ENCODE results near the gene UPK3A.
"Not testable (repeated sequence)": the region's sequence is repeated elsewhere in the genome, so short reads cannot be mapped to it uniquely, and the experiment has no call there.

The UPK3A gene

DNA sequence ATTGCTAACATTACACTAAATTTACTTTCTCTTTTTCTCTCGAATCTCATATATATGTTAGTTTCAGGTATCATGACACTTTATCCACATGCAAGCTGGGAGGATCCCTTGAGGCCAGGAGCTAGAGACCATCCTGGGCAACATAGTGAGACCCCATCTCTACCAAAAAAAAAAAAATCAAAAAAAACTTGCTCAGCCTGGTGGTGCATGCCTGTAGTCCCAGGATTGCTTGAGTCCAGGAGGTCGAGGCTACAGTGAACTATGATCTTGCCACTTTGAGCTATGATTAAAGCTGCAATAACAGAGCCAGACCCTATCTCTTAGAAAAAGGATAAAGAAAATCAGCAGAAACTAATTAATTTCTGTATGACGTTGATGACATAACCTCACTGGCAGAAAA, 3.7 kb upstream of the UPK3A start:
- DNase-seq (ENCODE audit: low read depth), result no peak

DNA sequence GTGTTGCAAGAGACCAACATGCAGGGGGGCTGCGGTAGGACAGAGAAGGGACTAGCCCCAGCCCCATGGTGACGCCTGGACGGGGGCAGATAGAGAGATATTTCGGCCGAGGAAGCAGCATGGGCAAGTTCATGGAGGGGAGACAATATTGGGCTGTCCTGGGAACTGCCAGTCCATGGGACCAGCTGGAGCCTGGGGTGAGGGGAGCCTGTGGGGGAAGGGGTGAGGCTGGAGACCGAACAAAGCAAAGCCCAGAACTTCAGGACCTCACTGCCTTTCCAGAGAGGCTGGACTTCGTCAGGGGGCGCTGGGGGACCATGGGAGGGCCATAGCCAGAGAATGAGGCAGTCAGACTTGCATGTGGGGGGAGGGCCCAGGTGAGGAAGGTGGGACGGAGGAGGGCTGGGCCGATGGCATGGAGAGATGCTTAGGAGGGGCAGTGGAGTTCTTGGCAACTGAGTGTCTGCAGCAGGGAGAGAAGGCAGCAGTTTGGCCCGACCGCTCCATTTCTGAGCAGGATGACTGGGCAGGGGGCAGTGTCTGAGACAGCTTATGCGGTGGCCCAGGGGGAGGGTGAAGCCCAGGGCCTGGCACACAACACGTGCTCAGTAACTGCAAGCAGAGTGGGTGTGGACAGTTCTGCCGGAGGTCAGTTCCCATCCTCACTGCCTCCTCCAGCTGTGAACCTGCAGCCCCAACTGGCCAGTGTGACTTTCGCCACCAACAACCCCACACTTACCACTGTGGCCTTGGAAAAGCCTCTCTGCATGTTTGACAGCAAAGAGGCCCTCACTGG, 712 bp downstream of the UPK3A start:
- DNase-seq (ENCODE audit: low read depth), result no peak

DNA sequence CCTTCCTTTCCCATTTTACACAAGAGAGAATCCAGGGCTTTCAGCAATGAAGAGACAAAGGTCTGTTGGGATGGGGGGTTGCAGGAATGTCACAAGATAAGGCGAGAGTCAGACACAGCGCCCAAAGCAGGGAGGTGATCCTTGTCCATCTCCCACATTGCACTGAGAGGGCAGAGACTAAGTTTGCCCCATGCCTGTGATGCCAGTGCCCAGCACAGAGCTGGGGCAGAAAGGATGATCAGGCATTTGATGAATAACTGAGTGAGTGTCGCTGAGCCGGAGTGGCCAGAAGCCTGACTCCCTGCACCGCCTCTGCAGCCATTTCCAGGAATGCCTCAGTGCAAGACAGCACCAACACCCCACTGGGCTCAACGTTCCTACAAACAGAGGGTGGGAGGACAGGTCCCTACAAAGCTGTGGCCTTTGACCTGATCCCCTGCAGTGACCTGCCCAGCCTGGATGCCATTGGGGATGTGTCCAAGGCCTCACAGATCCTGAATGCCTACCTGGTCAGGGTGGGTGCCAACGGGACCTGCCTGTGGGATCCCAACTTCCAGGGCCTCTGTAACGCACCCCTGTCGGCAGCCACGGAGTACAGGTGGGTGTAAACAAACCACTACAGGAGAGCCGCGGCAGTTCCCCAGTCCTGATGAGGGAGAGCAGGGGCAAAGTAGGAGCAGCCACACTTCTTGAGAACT, 2.3 kb downstream of the UPK3A start:
- no peak for DNase-seq (ENCODE audit: low read depth)

DNA sequence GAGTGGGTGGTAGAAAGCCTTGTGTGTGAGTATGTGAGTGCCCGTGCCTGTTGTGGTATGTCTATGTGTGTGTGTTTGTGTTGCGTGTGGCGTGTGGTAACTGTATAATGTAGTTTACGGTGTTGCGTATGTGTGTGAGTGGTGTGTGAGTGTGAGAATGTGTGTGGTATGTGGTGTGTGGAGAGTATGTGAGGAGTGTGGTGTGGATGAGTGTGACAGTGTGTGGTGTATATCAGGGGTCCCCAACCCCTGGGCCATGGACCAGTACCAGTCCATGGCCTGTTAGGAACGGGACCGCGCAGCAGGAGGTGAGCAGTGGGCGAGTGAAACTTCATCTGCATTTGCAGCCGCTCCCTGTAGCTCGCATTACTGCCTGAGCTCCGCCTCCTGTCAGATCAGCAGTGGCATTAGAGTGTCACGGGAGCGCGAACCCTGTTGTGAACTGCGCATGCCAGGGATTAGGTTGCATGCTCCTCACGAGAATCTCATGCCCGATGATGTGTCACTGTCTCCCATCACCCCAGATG, 5.7 kb downstream of the UPK3A start:
- no peak for DNase-seq (ENCODE audit: low read depth)

DNA sequence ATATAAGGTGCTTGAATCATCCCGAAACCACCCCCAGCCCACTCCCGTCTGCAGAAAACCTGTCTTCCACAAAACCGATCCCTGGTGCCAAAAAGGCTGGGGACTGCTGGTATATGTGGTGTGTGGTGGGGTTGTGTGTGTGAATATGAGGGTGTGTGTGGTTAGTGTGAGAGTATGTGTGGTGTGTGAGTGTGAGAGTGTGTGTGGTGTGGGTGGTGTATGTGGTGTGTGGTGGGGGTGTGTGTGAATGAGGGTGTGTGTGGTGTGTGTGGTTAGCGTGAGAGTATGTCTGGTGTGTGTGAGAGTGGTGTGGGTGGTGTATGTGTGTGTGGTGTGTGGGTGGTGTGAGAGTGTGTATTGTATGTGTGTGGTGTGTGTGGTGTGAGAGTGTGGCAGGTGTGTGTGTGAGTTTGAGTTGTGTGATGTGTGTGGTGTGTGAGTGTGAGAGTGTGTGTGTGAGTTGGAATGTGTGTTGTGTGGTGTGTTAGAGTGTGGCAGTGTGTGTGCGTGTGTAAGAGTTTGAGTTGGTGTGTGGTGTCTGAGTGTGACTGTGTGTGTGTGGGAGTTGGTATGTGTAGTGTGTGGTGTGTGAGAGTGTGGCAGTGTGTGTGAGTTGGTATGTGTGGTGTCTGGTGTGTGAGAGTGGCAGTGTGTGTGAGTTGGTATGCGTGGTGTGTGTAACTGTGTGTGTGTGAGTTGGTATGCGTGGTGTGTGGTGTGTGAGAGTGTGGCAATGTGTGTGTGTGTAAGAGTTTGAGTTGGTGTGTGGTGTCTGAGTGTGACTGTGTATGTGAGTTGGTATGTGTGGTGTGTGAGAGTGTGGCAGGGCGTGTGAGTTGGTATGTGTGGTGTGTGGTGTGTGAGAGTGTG, 6.5 kb downstream of the UPK3A start:
- no peak for DNase-seq (ENCODE audit: low read depth)

DNA sequence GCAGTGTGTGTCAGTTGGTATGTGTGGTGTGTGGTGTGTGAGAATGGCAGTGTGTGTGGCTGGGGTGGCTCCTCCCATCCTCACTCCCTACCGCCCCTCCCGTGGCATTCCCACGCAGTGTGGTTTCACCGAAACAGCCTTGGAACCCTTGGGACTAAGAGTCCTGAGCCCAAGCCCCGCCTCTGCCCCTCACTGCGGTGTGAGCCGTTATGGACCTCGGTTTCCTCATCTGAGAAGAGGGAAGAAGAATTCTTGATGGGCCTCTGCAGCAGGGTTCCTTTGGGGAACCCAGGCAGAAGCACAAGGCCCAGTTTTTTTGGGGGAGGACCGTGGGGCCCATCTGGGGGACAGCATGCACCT, 7.2 kb downstream of the UPK3A start:
- no peak for DNase-seq (ENCODE audit: low read depth)

DNA sequence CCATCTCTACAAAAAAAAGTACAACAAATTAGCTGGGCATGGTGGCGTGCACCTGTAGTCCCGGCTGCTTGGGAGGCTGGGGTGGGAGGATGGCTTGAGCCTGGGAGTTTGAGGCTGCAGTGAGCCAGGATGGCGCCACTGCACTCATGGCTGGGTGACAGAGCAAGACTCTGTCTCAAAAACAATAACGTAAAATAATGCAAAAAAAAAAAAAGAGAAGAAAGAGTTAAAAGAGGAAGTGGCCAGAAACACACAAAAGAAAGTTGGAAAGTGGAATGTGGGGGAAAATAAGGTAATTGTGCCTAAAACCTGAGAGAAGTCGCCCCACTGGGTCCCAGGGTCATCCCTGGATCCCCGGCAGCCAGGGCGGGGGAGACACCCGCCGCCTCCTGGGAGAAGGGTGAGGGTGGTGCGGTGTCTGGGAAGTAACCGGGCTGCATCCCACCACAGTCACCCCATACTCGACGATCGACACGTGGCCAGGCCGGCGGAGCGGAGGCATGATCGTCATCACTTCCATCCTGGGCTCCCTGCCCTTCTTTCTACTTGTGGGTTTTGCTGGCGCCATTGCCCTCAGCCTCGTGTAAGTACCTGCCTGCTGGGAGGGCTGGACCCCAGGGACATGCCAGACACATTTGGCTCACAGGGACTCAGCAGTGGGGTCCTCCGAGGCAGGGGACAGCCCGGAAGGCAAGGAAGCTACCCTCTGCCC, 8.1 kb downstream of the UPK3A start:
- no peak for DNase-seq (ENCODE audit: low read depth)

DNA sequence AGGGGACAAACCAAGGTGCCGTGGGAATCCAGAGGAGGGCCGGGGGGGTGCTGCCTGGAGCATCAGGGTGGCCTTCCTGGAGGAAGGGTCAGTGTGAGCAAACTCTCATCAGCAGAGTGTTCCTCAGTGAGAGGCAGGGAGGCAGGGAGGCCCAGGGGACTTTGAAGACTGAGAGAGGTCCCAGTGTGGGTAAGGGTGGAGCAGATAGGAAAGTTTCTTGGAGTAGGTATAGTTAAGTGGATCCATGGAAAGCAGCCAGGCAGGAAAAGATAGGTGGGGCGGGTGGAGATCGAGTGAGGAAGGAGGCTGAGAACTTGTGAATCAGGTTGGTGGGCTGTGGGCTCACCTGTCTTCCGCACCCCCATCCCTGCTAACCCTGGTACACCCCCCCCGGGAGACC, 9.3 kb downstream of the UPK3A start:
- no peak for DNase-seq (ENCODE audit: low read depth)

DNA sequence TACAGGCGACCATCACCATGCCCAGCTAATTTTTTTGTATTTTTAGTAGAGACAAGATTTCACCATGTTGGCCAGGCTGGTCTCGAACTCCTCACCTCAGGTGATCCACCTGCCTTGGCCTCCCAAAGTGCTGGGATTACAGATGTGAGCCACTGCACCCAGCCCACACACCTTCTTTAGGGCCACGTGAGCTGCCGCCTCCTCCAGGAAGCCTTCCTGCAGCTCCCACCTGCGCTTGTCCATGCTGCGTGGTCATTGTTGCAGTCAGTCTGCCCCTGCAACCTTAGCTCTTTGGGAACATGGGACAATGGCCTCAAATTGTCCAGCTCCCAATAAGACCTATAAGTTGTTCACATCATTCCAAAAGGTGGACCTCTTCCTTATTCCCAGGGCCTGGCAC, 10.3 kb downstream of the UPK3A start:
- not testable (repeated sequence) for DNase-seq (ENCODE audit: low read depth)

DNA sequence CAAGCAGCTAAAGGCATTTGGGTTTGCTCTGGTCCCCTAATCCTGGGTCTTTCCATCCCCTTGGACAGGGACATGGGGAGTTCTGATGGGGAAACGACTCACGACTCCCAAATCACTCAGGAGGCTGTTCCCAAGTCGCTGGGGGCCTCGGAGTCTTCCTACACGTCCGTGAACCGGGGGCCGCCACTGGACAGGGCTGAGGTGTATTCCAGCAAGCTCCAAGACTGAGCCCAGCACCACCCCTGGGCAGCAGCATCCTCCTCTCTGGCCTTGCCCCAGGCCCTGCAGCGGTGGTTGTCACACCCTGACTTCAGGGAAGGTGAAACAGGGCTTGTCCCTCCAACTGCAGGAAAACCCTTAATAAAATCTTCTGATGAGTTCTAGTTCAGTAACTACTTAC, 10.7 kb downstream of the UPK3A start:
- DNase-seq (ENCODE audit: low read depth), result no peak

DNA sequence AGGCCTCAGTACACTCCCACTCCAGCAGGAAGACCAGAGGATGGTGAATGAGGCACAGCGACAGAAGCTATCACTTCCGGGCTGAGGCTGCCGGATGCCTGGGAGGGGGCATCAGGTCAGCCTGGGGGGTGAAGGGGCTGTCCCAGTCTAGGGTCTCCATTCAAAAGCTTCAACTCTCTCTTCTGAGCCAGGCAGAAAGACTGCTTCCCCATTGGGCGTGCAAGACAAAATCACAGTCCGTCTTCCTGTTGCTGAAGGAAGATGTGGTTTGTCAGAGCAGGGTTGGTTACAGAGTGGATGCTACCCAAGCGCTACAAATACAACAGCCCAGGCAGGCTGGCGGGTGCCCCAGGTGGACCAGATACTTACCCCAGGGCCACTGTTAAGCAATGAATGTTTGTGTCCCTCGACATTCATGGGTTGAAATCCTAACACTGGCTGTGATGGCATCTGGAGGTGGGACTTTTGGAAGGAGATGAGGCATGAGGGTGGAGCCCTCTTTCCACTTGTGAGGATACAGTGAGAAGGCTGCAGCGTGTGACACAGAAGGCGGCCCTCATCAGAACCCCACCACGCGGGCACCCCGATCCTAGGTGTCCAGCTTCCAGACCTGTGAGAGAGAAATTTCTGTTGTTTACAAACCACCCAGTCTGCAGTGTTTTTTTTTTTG, 12.0 kb downstream of the UPK3A start:
- DNase-seq (ENCODE audit: low read depth), result no peak

DNA sequence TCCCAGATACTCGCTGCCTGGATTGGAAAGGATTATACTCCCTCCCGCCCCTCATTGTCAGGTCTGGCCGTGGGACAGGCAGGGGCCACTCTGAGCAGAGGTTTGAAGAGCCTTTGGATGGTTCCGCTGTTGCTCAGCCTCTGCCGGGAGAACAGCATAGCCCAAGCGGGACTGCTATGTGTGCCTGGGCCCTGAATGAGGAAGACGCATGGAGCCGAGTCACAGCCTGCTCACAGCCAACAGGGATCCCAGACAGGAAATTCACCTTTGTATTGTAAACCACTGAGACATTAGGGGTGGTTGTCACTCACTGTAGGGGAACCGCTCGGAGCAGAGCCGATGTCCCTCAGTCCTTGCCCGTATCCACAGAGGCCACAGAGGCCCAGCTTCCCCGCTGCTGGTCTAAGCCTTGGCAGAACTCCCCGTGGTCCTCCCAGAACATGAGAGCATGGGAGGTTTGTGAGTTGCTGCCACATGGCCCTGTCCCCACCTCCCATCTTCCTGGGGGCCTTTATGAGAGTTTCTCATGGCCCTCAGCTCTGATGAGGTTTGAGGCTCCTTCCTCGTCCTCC, 14.3 kb downstream of the UPK3A start:
- no peak for DNase-seq (ENCODE audit: low read depth)

DNA sequence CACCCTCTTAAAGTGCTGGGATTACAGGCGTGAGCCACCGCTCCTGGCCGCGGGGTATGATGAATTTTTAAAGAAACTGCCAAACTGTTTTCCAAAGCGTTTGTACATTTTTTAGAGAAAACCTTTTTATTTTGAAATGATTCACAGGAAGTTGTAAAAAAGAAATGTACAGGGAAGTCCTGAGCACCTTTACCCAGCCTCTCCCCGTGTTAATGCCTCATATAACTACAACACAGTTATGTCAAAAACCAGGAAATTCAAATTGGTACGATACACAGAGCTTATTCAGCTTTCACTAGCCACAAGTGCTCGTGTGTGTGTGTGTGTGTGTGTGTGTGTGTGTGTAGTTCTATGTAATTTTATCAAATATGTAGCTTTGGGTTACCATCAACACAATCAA, 18.0 kb downstream of the UPK3A start:
- no peak for DNase-seq (ENCODE audit: low read depth)

DNA sequence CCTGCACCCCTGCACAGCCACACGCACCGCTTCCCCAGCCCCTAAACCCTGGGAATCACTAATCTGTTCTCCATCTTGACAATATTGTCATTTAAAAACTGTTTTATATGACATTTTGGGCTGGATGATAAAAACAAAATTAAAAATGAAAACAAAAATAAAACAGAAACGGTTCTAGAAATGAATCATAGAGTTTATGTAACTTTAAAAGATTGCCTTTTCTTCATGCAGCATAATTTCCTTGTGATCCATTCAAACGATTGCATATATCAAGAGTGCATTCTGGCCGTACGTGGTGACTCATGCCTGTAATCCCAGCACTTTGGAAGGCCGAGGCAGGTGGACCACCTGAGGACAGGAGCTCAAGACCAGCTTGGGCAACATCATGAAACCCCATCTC, 18.4 kb downstream of the UPK3A start:
- DNase-seq (ENCODE audit: low read depth), result no peak

DNA sequence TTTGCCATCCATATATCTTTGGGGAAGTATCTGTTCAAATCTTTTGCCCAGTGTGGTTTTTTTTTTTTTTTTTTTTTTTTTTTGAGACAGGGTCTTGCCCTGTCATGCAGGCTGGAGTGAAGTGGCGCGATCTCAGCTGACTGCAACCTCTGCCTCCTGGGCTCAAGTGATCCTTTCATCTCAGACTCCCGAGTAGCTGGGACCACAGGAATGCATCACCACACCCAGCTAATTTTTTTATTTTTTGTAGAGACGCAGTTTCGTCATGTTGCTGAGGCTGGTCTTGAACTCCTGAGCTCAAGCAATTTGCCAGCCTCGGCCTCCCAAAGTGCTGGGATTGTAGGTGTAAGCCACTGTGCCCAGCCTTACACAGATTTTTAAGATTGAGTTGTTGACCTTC, 20.2 kb downstream of the UPK3A start:
- DNase-seq (ENCODE audit: low read depth), result no peak

DNA sequence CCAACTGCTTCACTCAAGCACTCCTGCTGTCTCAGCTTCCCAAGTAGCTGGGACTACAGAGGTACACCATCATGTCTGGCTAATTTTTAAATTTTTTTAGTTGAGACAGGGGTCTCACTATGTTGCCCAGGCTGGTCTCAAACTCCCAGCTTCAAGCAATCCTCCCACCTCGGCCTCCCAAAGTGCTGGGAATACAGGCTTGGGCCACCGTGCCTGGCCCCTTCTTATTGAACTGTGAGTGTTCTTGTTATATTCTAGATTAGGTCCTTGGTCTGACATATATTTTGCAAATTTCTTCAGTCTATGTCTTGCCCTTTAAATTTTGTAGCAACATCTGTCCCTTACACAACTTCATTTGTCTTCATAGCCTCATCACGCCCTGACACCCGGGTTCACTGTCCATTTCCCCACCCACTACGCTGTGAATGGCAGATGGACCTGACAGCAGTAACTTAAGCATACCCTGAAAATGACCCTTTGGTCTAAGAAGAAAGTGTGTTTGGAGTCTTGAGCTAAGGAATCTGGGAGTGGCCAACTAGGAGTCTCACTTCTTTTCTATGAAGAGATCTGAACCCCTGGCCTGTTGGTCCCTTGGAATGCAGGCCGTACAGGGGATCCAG, 20.8 kb downstream of the UPK3A start:
- no peak for DNase-seq (ENCODE audit: low read depth)

DNA sequence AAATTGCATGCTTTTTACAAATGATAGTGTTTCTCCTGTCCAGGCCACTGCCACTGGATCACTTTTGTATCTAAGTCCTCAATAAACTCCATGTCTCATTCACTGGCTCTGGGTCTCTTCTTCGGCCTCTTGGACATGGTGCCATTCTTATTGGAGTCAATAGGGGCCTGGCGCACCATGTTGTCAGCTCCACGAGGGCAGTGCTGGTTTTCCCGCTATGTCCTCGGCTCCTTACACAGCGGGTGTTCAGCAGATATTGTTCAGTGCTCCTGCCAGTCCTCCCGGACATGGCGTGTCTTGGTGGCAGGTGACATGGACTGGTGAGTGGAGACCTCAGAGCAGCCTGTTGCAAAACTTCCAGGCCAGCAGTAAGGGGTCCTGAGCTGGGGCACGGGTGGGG, 21.4 kb downstream of the UPK3A start:
- DNase-seq (ENCODE audit: low read depth), result no peak

DNA sequence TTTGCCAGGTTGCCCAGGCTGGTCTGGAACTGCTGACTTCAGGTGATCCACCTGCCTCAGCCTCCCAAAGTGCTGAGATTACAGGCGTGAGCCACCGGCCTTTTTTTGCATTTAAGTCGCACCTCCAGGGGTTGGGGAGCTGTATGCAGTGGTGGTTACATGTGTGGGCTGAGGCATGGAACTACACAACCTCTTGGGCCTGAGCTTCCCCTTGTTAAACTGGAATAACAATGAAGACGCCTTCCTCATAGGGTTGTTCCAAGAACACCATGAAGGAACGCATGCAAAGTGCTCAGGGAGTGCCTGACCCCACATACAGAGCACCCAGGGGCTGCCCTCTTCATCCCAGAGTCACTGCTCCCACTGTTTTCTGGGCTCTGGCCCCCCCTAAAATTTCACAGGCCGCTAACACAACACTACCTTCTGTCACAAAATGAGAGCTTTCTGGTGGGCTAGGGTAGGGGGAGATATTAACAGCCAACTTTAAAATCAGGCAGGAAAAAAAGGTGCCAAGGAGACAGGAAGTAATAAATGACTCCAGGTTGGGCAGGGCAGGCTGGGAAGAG, 23.7 kb downstream of the UPK3A start:
- DNase-seq (ENCODE audit: low read depth), result no peak

DNA sequence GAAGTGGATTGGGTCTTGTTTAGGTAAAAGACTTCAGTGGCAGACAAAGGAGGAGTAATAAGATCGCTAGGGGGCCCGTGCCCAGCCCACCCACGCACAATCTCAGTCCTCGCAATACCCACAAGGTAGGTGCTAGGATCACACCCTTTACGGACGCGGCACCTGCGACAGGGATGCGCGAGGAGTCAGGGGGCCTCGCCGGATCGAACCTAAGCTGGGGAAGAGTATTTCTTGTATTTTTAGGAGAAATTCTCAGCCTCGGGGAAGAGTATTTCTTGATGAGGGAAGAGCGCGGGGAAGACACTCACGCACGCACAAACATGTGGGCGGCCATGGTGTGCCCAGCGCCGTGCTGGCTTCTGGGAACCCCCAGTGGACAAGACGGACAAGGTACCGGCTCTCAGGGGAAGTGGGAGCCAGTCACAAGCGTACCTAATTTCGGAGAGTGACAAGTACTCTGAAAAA, 24.2 kb downstream of the UPK3A start:
- DNase-seq (ENCODE audit: low read depth), result no peak
